Spleen (tissue), 7 donors: ENCODE data around the gene FAM136A.
"Not testable (repeated sequence)": the region's sequence is repeated elsewhere in the genome, so short reads cannot be mapped to it uniquely, and the experiment has no call there.

Source experiments
- CTCF ChIP-seq, 11 experiments: fragments of 200-600 bp in 7 of 11; fragments of 450-650 bp in 4 of 11; sonication (generic) in 4 of 11; IDR thresholded peaks in 8 of 11; conservative IDR thresholded peaks in 3 of 11; 1 replicate in 7 of 11; 2 replicates in 4 of 11; pipeline versions ENCODE4 v1.4.0 to v1.8.0; 2016 to 2021; ENCODE audit warnings: antibody characterized with exemption in 11 of 11, inconsistent platforms in 4 of 11, mild to moderate bottlenecking in 1 of 11
- POLR2A ChIP-seq, 3 donors: fragments of 450-650 bp; IDR thresholded peaks; one replicate each; pipeline ENCODE4 v1.5.1; 2017; ENCODE audit warnings: antibody characterized with exemption in 3 of 3, mild to moderate bottlenecking in 1 of 3
- POLR2AphosphoS5 ChIP-seq, 3 donors: sonication (generic); formaldehyde crosslinking; IDR thresholded peaks; one replicate each; pipeline ENCODE4 v1.5.1; 2017; ENCODE audit warnings: antibody characterized with exemption in 3 of 3
- donor health status: DM: no; HTN: no; CAD: no; lungs with moderate emphysema.
- donor health status: DM: no; HTN: no; CAD: no.
- donor health status: DM: no; HTN: no; CAD: no.

GRCh38 chr2:70297828-70298227, 4.0 kb downstream of the FAM136A start:
- not testable (repeated sequence) for TF ChIP-seq CTCF (IDR thresholded peaks at IDR 0.05 in 8 of 11, conservative IDR thresholded peaks at IDR 0.05 in 3 of 11); POLR2A (IDR thresholded peaks at IDR 0.05); POLR2AphosphoS5 (IDR thresholded peaks at IDR 0.05)
